ENCODE results near the gene CENPF.

CENPF gene

GRCh38 chr1:214617246-214617645 lies 14.3 kb downstream of the CENPF start:
- no peak for DNase-seq (ENCODE audit: low read depth)

- no peak for DNase-seq (ENCODE audit: low read depth)
Measured at GRCh38 chr1:214617843-214618242, 14.8 kb downstream of the CENPF start.

- no peak for DNase-seq (ENCODE audit: low read depth)
Measured at GRCh38 chr1:214621236-214621635, 18.2 kb downstream of the CENPF start.

GRCh38 chr1:214623430-214623829 lies 20.4 kb downstream of the CENPF start:
- peak; percentile 35 for DNase-seq (ENCODE audit: low read depth)

- no peak for DNase-seq (ENCODE audit: low read depth)
Measured at GRCh38 chr1:214632091-214632490, 29.1 kb downstream of the CENPF start.

GRCh38 chr1:214633686-214634085 lies 30.7 kb downstream of the CENPF start:
- no peak for DNase-seq (ENCODE audit: low read depth)

GRCh38 chr1:214634267-214634666 lies 31.3 kb downstream of the CENPF start:
- no peak for DNase-seq (ENCODE audit: low read depth)

GRCh38 chr1:214635086-214635485 lies 32.1 kb downstream of the CENPF start:
- DNase-seq (ENCODE audit: low read depth) = no peak

GRCh38 chr1:214635506-214635905 lies 32.5 kb downstream of the CENPF start:
- no peak for DNase-seq (ENCODE audit: low read depth)

- DNase-seq (ENCODE audit: low read depth) = no peak
Measured at GRCh38 chr1:214636436-214636835, 33.4 kb downstream of the CENPF start.

- DNase-seq (ENCODE audit: low read depth) = no peak
Measured at GRCh38 chr1:214637125-214637524, 34.1 kb downstream of the CENPF start.

GRCh38 chr1:214637722-214638458 lies 34.9 kb downstream of the CENPF start:
- peak; percentile 63 for DNase-seq (ENCODE audit: low read depth)

- no peak for DNase-seq (ENCODE audit: low read depth)
Measured at GRCh38 chr1:214638459-214638807, 35.4 kb downstream of the CENPF start.

GRCh38 chr1:214638997-214639396 lies 36.0 kb downstream of the CENPF start:
- DNase-seq (ENCODE audit: low read depth) = peak; percentile 32

GRCh38 chr1:214640431-214641213 lies 37.6 kb downstream of the CENPF start:
- DNase-seq (ENCODE audit: low read depth) = peak; percentile 71

- no peak for DNase-seq (ENCODE audit: low read depth)
Measured at GRCh38 chr1:214641214-214641895, 38.4 kb downstream of the CENPF start.

- no peak for DNase-seq (ENCODE audit: low read depth)
Measured at GRCh38 chr1:214643030-214643429, 40.0 kb downstream of the CENPF start.

GRCh38 chr1:214645712-214646111 lies 42.7 kb downstream of the CENPF start:
- no peak for DNase-seq (ENCODE audit: low read depth)

GRCh38 chr1:214648801-214649200 lies 45.8 kb downstream of the CENPF start:
- DNase-seq (ENCODE audit: low read depth) = peak; percentile 16

GRCh38 chr1:214649607-214650006 lies 46.6 kb downstream of the CENPF start:
- no peak for DNase-seq (ENCODE audit: low read depth)

GRCh38 chr1:214650664-214651063 lies 47.7 kb downstream of the CENPF start:
- DNase-seq (ENCODE audit: low read depth) = no peak

GRCh38 chr1:214657299-214657698 lies 54.3 kb downstream of the CENPF start:
- no peak for DNase-seq (ENCODE audit: low read depth)

- no peak for DNase-seq (ENCODE audit: low read depth)
Measured at GRCh38 chr1:214658175-214658574, 55.2 kb downstream of the CENPF start.

Measured in EH (cell line).